Epithelial cell of umbilical artery (primary cell): Measurements from ENCODE around the gene PTPN7. TPM values are rescaled to one million over a fixed set of nuclear protein-coding genes. Genes with fewer than 3 reads are reported as not detected.

ENCODE experiments used
- total RNA-seq: library from RNA; depleted of rRNA; stranded (reverse); fragments of >200 nt; gene quantifications from 2 replicates; pipeline ENCODE4 v1.2.3, GENCODE V29; 2014

The PTPN7 gene
- 0.30 and 3.2 TPM in 2 replicates for total RNA-seq

GRCh38 chr1:202160377-202160940 is at the start of gene PTPN7:
Gene PTPN7 (minus strand): TSS chr1:202160602. CDS start chr1:202159402, 1,200 bp downstream.

DNA sequence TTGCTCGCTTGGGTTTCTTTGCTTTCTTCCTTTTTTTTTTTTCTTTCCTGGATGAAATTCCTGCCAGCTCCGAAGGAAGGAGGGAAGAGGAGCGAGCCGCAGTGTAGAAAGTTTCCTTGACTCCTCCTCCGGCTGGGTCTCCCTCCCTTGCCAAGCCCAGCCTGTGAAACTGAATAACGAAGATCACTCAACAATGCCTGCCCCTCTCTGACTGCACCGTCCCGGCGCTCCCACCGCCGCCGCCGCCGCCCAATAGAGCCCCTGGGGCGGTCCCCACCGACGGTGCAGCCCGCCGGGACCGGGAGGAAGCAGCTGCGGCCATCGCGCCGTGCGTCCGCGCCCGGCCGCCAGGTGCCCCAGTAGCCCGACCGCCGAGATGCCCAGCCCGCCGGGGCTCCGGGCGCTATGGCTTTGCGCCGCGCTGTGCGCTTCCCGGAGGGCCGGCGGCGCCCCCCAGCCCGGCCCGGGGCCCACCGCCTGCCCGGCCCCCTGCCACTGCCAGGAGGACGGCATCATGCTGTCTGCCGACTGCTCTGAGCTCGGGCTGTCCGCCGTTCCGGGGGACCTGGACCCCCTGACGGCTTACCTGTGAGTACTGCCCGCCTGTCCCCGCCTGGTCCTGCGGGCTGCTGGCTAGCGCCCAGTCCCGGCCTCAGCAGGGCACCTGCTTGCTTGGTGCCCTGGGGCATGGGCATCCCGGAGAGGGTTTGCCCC is 33.4 kb upstream of the PTPN7 start, which contains the start of gene LGR6:
LGR6 (plus strand) TSS at position 186 of the 714 bp plus-strand sequence; CDS start at position 377, 191 bp downstream.

GRCh38 chr1:202144402-202145067 is 15.9 kb downstream of the PTPN7 start, which contains the start of gene ARL8A:
Gene ARL8A (minus strand): TSS chr1:202144737. CDS start chr1:202144572, 165 bp downstream.

GRCh38 chr1:202122639-202123335 is 37.6 kb downstream of the PTPN7 start, which contains the start of gene GPR37L1:
Gene GPR37L1 (plus strand): TSS chr1:202122917. CDS start chr1:202122964, 47 bp downstream.

Other genes with a start within 250 kb of the PTPN7 start
- gene LMOD1, start 214.1 kb downstream of the PTPN7 start, total RNA-seq = under 0.01 and 0.15 TPM in 2 replicates
- 110 and 123 TPM in 2 replicates for gene TIMM17A, start 205.1 kb downstream of the PTPN7 start, total RNA-seq
- gene RNPEP, start 178.0 kb downstream of the PTPN7 start, total RNA-seq = 50.9 and 54.6 TPM in 2 replicates
- 0.30 and 0.32 TPM in 2 replicates for gene ELF3, start 150.0 kb downstream of the PTPN7 start, total RNA-seq
- not detected in 2 replicates for gene GPR37L1, start 37.7 kb downstream of the PTPN7 start, total RNA-seq
- 21.8 and 39.2 TPM in 2 replicates for gene ARL8A, start 15.9 kb downstream of the PTPN7 start, total RNA-seq
- not detected in 2 replicates for gene LGR6, start 33.2 kb upstream of the PTPN7 start, total RNA-seq
- gene UBE2T, start 181.3 kb upstream of the PTPN7 start, total RNA-seq = 66.6 and 70.7 TPM in 2 replicates
- 8.8 and 9.9 TPM in 2 replicates for gene PPP1R12B, start 188.1 kb upstream of the PTPN7 start, total RNA-seq